ENCODE results near the gene LNPK. TPM values are rescaled to one million over a fixed set of nuclear protein-coding genes. Genes with fewer than 3 reads are reported as not detected.
A peak's percentile ranks its signal among the peaks of the same experiment; 100 is the strongest.

The LNPK gene
- total and polyA plus RNA-seq, 9 of the 15 experiments (the other 6 are each of a cell fraction or from before 2014, with no cell fraction given) = 6.4 to 40.4 (median 21.3) TPM

- TF ChIP-seq ETV1 (tag; conservative IDR thresholded peaks at IDR 0.05; ENCODE audit: low read depth) (0 out of 2 replicates have a peak, but pooled peaks have one; percentile 8), ZNF699 (CRISPR knock-in tag; IDR thresholded peaks at IDR 0.05; ENCODE audit: insufficient replicate concordance) (no peak), ZNF780A (CRISPR knock-in tag; IDR thresholded peaks at IDR 0.05) (no peak), MAFG (tag; conservative IDR thresholded peaks at IDR 0.05) (0 out of 2 replicates have a peak, but pooled peaks have one; percentile 12), KAT8 (IDR thresholded peaks at IDR 0.05; ENCODE audit: low read depth) (no peak), ZNF384 (IDR thresholded peaks at IDR 0.05; ENCODE audit: low read depth, low read length) (no peak), ARID3A (IDR thresholded peaks at IDR 0.05; ENCODE audit: borderline replicate concordance, low read depth, low read length) (no peak), ZNF408 (CRISPR knock-in tag; IDR thresholded peaks at IDR 0.05; ENCODE audit: low read depth) (no peak), EWSR1 (IDR thresholded peaks at IDR 0.05; ENCODE audit: borderline replicate concordance, low read depth, partially characterized antibody) (no peak), ZBED1 (IDR thresholded peaks at IDR 0.05) (no peak), NR2C1 (IDR thresholded peaks at IDR 0.05) (no peak), NR2C1 (tag; IDR thresholded peaks at IDR 0.05) (0 out of 2 replicates have a peak, but pooled peaks have one; percentile 36), HDGF (IDR thresholded peaks at IDR 0.05) (0 out of 2 replicates have a peak, but pooled peaks have one; percentile 40), KHSRP (IDR thresholded peaks at IDR 0.05) (peak; percentile 35; the same call in 1 of the 2 replicates), PRDM10 (IDR thresholded peaks at IDR 0.05; ENCODE audit: partially characterized antibody) (no peak), MEIS2 (IDR thresholded peaks at IDR 0.05; ENCODE audit: partially characterized antibody) (peak; percentile 64), TCF7L2 (IDR thresholded peaks at IDR 0.05; ENCODE audit: low read depth, low read length) (no peak), ZNF197 (CRISPR knock-in tag; IDR thresholded peaks at IDR 0.05; ENCODE audit: low read depth) (no peak), NR2F6 (CRISPR knock-in tag; IDR thresholded peaks at IDR 0.05) (no peak), ZNF354B (CRISPR knock-in tag; IDR thresholded peaks at IDR 0.05) (no peak), ASH1L (IDR thresholded peaks at IDR 0.05; ENCODE audit: borderline replicate concordance, low read depth, partially characterized antibody) (peak; percentile 7), BRD9 (IDR thresholded peaks at IDR 0.05; ENCODE audit: low read depth, partially characterized antibody) (peak; percentile 65)
- TF ChIP-seq, protein P1, sequence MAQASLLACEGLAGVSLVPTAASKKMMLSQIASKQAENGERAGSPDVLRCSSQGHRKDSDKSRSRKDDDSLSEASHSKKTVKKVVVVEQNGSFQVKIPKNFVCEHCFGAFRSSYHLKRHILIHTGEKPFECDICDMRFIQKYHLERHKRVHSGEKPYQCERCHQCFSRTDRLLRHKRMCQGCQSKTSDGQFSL (CRISPR knock-in tag; IDR thresholded peaks at IDR 0.05) = no peak
- TF ChIP-seq, protein P1 (tag; IDR thresholded peaks at IDR 0.05) = no peak
Observed at GRCh38 chr2:176002688-176003210, 682 bp upstream of the LNPK start (continued).

Measured in K562 (cell line).